ENCODE results near the gene PPP6R2. TPM values are rescaled to one million over a fixed set of nuclear protein-coding genes. Genes with fewer than 3 reads are reported as not detected.

PPP6R2 gene
- total RNA-seq, 4 donors from 2014 or later = 32.0 to 56.3 (median 50.9) TPM

- 94 to 95% methylated on average over 17 to 23 of the region's 26 CpGs for WGBS, 2 donors
- TF ChIP-seq, protein P1, sequence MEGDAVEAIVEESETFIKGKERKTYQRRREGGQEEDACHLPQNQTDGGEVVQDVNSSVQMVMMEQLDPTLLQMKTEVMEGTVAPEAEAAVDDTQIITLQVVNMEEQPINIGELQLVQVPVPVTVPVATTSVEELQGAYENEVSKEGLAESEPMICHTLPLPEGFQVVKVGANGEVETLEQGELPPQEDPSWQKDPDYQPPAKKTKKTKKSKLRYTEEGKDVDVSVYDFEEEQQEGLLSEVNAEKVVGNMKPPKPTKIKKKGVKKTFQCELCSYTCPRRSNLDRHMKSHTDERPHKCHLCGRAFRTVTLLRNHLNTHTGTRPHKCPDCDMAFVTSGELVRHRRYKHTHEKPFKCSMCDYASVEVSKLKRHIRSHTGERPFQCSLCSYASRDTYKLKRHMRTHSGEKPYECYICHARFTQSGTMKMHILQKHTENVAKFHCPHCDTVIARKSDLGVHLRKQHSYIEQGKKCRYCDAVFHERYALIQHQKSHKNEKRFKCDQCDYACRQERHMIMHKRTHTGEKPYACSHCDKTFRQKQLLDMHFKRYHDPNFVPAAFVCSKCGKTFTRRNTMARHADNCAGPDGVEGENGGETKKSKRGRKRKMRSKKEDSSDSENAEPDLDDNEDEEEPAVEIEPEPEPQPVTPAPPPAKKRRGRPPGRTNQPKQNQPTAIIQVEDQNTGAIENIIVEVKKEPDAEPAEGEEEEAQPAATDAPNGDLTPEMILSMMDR (IDR thresholded peaks at IDR 0.05) = no peak
- no peak for TF ChIP-seq POLR2A (IDR thresholded peaks at IDR 0.05)
- no peak overlapping the region for H3K4me3 ChIP-seq (ENCODE audit: low read depth, poor library complexity, severe bottlenecking)
- intact Hi-C loops (cut with DNase I; ENCODE audit: low total_unique reads) = no loop called here
- no peak for DNase-seq (ENCODE audit: low spot score in 2 of 2)
Measured at GRCh38 chr22:50461536-50461935, 118.4 kb downstream of the PPP6R2 start.

DNA sequence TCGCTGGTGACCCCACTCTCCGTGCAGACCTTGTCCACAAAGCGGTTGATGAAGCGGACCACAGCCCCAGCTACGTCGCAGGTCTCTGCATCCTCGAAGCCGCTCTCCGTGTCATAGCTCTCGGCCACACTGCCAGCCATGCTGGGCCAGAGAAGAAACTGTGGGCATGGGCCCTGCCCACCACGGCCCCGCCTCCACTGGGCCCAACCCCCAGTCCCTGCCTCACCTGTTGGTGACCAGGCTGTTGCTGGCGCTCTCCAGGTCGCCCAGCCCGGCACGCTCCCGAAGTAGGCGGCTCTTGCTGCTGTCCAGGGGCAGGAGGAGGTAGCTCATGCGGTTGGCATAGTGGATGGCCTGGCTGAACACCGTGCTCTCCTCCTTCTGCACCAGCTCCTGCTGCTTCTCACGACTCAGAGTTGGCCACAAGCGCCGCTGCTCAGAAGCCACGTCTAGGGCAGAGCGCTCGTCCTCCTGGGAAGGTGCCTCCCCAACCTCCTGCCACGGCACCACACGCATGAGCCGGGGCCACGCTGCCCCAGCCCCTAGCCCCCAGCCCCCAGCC lies 118.9 kb downstream of the PPP6R2 start:
- no peak for DNase-seq (ENCODE audit: low spot score in 2 of 2)
- no peak overlapping the region for H3K4me3 ChIP-seq (ENCODE audit: low read depth, poor library complexity, severe bottlenecking)
- no peak for TF ChIP-seq POLR2A (IDR thresholded peaks at IDR 0.05)
- TF ChIP-seq, protein P1 (IDR thresholded peaks at IDR 0.05) = no peak
- WGBS, 2 donors = 85 to 94% methylated on average over 17 to 21 of the region's 30 CpGs
- intact Hi-C loops (cut with DNase I; ENCODE audit: low total_unique reads) = no loop called here

DNA sequence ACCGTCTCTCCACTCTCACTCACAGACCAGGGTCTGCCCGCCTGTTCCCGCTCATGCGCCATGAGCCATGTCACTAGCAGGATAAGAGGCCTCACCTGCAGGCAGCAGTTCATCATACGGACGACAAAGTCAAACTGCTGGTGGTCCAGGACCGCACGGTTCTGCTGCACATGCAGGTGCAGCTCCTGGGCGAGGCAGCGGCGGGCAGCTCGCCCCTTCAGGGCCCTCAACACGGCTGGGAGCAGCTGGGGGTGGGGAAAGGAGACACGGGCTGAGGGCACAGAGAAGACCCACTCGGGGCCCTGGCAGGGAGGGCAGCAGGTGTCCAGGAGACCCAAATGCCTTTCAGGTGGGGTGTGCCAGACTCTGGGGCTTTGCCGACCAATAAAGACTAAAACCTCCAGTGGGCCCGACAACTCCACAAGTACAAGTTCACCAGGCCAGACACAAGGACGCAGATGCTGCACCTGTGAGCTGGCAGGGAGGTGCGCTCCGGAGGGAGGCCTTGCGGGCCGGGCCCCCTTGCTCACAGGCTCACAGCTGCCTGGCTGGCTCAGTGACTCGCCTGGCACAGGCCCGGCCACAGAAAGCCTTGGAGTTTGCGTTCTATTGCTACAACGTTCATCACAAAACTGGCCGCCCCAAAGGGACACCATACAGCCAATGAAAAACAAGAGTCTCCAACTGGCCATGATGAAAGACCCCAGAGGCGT lies 120.2 kb downstream of the PPP6R2 start:
- H3K4me3 ChIP-seq (ENCODE audit: low read depth, poor library complexity, severe bottlenecking) = no peak overlapping the region
- WGBS, 2 donors = 89 to 91% methylated on average over 22 to 27 of the region's 28 CpGs
- intact Hi-C loops (cut with DNase I; ENCODE audit: low total_unique reads) = no loop called here
- TF ChIP-seq POLR2A (IDR thresholded peaks at IDR 0.05) = no peak
- TF ChIP-seq, protein P1 (IDR thresholded peaks at IDR 0.05) = no peak
- no peak for DNase-seq (ENCODE audit: low spot score in 2 of 2)

GRCh38 chr22:50464451-50464850 lies 121.3 kb downstream of the PPP6R2 start:
- intact Hi-C loops (cut with DNase I; ENCODE audit: low total_unique reads) = no loop called here
- no peak overlapping the region for H3K4me3 ChIP-seq (ENCODE audit: low read depth, poor library complexity, severe bottlenecking)
- 92 to 93% methylated on average over 22 to 24 of the region's 24 CpGs for WGBS, 2 donors
- DNase-seq (ENCODE audit: low spot score in 2 of 2) = no peak
- TF ChIP-seq POLR2A (IDR thresholded peaks at IDR 0.05) = no peak
- TF ChIP-seq, protein P1 (IDR thresholded peaks at IDR 0.05) = no peak

DNA sequence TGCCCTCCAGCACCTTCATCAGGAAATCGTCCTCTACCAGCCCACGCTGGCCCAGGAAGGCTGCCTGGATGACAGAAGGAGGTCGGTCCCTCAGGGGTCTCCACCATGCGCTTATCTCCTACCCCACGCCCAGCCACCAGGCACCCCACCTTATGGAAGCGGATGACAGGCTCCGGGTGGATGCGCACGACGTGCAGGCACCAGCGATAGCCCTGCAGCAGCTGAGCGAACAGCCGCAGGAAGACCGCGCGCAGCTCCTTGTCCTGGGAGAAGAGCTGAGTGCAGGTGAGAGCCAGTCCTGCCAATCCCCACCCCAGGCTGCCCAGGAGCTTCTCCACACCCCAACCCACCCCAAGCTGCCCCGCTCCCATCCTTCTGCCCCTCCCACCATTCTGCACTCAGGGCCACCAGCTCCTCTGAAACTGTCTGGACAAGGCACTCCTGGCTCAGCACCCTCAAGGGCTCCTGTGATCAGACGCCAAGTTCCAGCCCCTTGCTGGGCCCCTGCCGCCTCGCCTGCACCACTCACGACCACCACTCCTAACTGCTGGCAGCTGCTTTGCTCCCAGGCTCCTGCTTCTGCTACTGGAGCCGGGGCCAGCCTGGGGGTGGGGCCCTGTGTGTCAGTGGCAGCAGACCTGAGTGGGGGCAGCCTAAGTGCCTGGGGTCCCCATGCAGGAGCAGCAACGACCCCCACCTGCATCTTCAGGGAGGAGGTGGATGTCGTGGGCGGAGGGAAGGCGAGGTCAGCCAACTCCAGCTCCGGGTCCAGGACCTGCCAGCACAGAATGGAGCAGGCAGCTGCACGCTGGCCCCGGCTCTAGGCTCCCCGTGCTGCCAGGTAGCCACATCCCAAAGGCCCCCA lies 122.2 kb downstream of the PPP6R2 start:
- H3K4me3 ChIP-seq (ENCODE audit: low read depth, poor library complexity, severe bottlenecking) = no peak overlapping the region
- TF ChIP-seq, protein P1 (IDR thresholded peaks at IDR 0.05) = no peak
- TF ChIP-seq POLR2A (IDR thresholded peaks at IDR 0.05) = no peak
- 89% methylated on average over 30 of the region's 30 CpGs for WGBS, 2 donors
- no peak for DNase-seq (ENCODE audit: low spot score in 2 of 2)
- intact Hi-C loops (cut with DNase I; ENCODE audit: low total_unique reads) = no loop called here
